Heart left ventricle (tissue), 16 donors: ENCODE data around the gene OIT3. TPM values are rescaled to one million over a fixed set of nuclear protein-coding genes. Genes with fewer than 3 reads are reported as not detected.
A peak's percentile ranks its signal among the peaks of the same experiment; 100 is the strongest.

Experiments
- ATAC-seq, 4 donors: fragments of 200-7000 bp; cut with Tn5 transposase; one replicate each; pipeline ENCODE4 v1.9.1; 2020 to 2022; ENCODE audit warnings: moderate library complexity in 4 of 4, mild to moderate bottlenecking in 3 of 4, moderate number of reproducible peaks in 1 of 4
- DNase-seq, 5 donors: peaks; one replicate each; pipeline ENCODE4 v3.0.0-alpha.2; 2020
- H3K27ac ChIP-seq, 12 donors: fragments of 200-600 bp; sonication (generic) in 4 of 12; one replicate each; pipeline versions ENCODE4 v1.5.0 to v1.8.0; 2016 to 2022; ENCODE audit warnings: mild to moderate bottlenecking in 2 of 12
- H3K27me3 ChIP-seq, 9 donors: fragments of 200-600 bp; sonication (generic) in 2 of 9; one replicate each; pipeline versions ENCODE4 v1.5.1 to v1.8.0; 2016 to 2022; ENCODE audit warnings: mild to moderate bottlenecking in 3 of 9
- H3K36me3 ChIP-seq, 9 donors: fragments of 200-600 bp; sonication (generic) in 2 of 9; one replicate each; pipeline versions ENCODE4 v1.5.0 to v1.8.0; 2018 to 2022; ENCODE audit warnings: mild to moderate bottlenecking in 2 of 9
- H3K4me1 ChIP-seq, 12 donors: fragments of 200-600 bp; sonication (generic) in 4 of 12; one replicate each; pipeline versions ENCODE4 v1.5.0 to v1.8.0; 2016 to 2022; ENCODE audit warnings: mild to moderate bottlenecking in 3 of 12
- H3K4me3 ChIP-seq, 12 donors: fragments of 200-600 bp; sonication (generic) in 4 of 12; one replicate each; pipeline versions ENCODE4 v1.5.0 to v1.8.0; 2017 to 2022; ENCODE audit warnings: mild to moderate bottlenecking in 9 of 12, moderate library complexity in 4 of 12
- H3K9me3 ChIP-seq, 12 donors: fragments of 200-600 bp; sonication (generic) in 4 of 12; one replicate each; pipeline versions ENCODE4 v1.5.0 to v1.8.0; 2016 to 2022; ENCODE audit warnings: mild to moderate bottlenecking in 1 of 12
- CTCF ChIP-seq, 12 donors: fragments of 200-600 bp; sonication (generic) in 4 of 12; IDR thresholded peaks; one replicate each; pipeline versions ENCODE4 v1.5.0 to v1.8.0; 2018 to 2022; ENCODE audit warnings: antibody characterized with exemption in 12 of 12, mild to moderate bottlenecking in 5 of 12
- POLR2A ChIP-seq, 2 donors: fragments of 450-650 bp; IDR thresholded peaks; one replicate each; pipeline ENCODE4 v1.6.1; 2017; ENCODE audit warnings: antibody characterized with exemption in 2 of 2, mild to moderate bottlenecking in 2 of 2, moderate library complexity in 2 of 2
- WGBS, 4 donors: extraction: QIAGEN DNeasy Blood & Tissue Kit in 2 of 4; methylation state at CpG; one replicate each; pipeline versions ENCODE4 v1.1.5 to v1.1.7; 2013 to 2018; 5-methylcytosine and 5-hydroxymethylcytosine counted together
- intact Hi-C, 10 donors: fragments of 100-400 bp; cut with DNase I; formaldehyde crosslinking; loops; one replicate each; pipeline versions ENCODE4 v1.11.1 to v1.14.2; 2022
- polyA plus RNA-seq, 2 donors: library from polyadenylated mRNA; stranded (reverse); fragments of 200-250 nt; gene quantifications; one replicate each; pipeline ENCODE4 v1.2.3, GENCODE V29; 2013
- total RNA-seq, 9 donors: library from RNA; depleted of rRNA in 2 of 9; stranded (reverse); fragments of >200 nt in 2 of 9; fragmentation: NEBNext Ultra II Directional in 3 of 9; extraction: Animal tissue kit (Norgen Biotek cat#: 25700) in 3 of 9; gene quantifications; one replicate each; pipeline versions ENCODE4 v1.1.0 to v1.2.4, GENCODE V29; 2016 to 2023
- donor health status: ischemic (EF 13 %, LVEDD 7.1; RV severe dilation, severe dysfunction).
- donor health status: healthy with polysubstance abuse.
- donor health status: DM: no; HTN: yes; CAD: no.
- donor health status: DM: no; HTN: no; CAD: no.
- donor health status: ischemic (EF 25% LVEDD 6.9; RV normal size, moderate dysfunction).
- donor health status: ischemic (EF 25% LVEDD 5.7; RV mildly dilated, moderate dysfunction).
- donor health status: healthy.
- donor health status: DM: yes; HTN: yes; CAD: no.
- donor health status: ischemic (EF 35%, LVEDD 5.7; RV mildly dilated, moderate dysfunction).
- donor health status: nonischemic (EF 11% LVEDD 7.7; RV severe dilation, severe dysfunction).
- donor health status: DM: yes; HTN: yes; CAD: no.
- donor health status: PGD.
- donor health status: ischemic (EF 29% LVEDD 5.4; RV normal size, mild dysfunction).
- donor health status: nonischemic (EF 23%, LVEDD 6.1; RV moderate dilation, normal function).

OIT3 gene
- total and polyA plus RNA-seq, 11 donors = 0.16 to 0.53 (median 0.32) TPM; not detected in 7

DNA sequence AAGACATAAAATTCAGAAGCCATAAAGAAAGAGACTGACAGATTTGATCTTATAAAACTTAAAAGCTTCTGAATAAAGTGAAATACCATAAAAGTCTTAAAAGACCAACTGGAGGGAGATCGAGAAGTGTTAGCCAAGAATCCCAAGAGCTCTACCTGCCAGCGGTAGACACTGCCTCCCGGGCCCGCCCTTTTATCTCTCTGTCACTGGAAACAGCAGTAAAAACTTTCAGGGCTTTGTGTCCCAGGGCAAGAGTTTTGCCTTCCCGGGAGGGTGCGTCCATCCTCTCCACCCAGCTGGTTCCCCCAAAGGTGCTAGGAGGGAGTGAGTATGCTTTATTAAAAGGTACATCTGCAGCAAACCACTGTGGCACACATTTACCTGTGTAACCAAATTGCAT lies 55.2 kb downstream of the OIT3 start:
- no peaks in the 10 kb centered on the region for H3K27me3 ChIP-seq
- TF ChIP-seq POLR2A (IDR thresholded peaks at IDR 0.05) (no peak), CTCF (IDR thresholded peaks at IDR 0.05) (no peak)
- H3K9me3 ChIP-seq = no peaks in the 10 kb centered on the region
- ATAC-seq (no peak), DNase-seq (no peak)
- H3K27ac ChIP-seq = no peak overlapping the region
- peaks cover 0 to 2% (median 0%) of the 10 kb centered on the region in 12 donors for H3K4me1 ChIP-seq
- no peak overlapping the region for H3K4me3 ChIP-seq
- no peaks in the 10 kb centered on the region for H3K36me3 ChIP-seq
- intact Hi-C loops = no loop called here
- 65 to 76% (median 71%) methylated on average over 6 of the region's 6 CpGs for WGBS, 4 donors

GRCh38 chr10:72951760-72952159 lies 58.2 kb downstream of the OIT3 start:
- DNase-seq (no peak), ATAC-seq (peak in 1 of 4 donors; percentile 42)
- Histone ChIP-seq H3K27me3 (no peaks in the 10 kb centered on the region), H3K27ac (no peak overlapping the region), H3K4me1 (peaks cover 0 to 12% (median 0%) of the 10 kb centered on the region in 12 donors), H3K36me3 (no peaks in the 10 kb centered on the region), H3K9me3 (no peaks in the 10 kb centered on the region), H3K4me3 (no peak overlapping the region)
- TF ChIP-seq CTCF (IDR thresholded peaks at IDR 0.05) (no peak), POLR2A (IDR thresholded peaks at IDR 0.05) (no peak)
- intact Hi-C loops = no loop called here
- WGBS, 4 donors = 40 to 58% (median 51%) methylated on average over 3 of the region's 3 CpGs

- intact Hi-C loops = no loop called here
- Histone ChIP-seq H3K27me3 (no peaks in the 10 kb centered on the region), H3K4me1 (peaks cover 0 to 12% (median 0%) of the 10 kb centered on the region in 12 donors), H3K27ac (no peak overlapping the region), H3K36me3 (no peaks in the 10 kb centered on the region), H3K9me3 (no peaks in the 10 kb centered on the region), H3K4me3 (no peak overlapping the region)
- ATAC-seq (no peak), DNase-seq (no peak)
- 84 to 89% (median 85%) methylated on average over 6 of the region's 6 CpGs for WGBS, 4 donors
- no peak for TF ChIP-seq CTCF (IDR thresholded peaks at IDR 0.05)
Measured at GRCh38 chr10:72952189-72952588, 58.6 kb downstream of the OIT3 start.

DNA sequence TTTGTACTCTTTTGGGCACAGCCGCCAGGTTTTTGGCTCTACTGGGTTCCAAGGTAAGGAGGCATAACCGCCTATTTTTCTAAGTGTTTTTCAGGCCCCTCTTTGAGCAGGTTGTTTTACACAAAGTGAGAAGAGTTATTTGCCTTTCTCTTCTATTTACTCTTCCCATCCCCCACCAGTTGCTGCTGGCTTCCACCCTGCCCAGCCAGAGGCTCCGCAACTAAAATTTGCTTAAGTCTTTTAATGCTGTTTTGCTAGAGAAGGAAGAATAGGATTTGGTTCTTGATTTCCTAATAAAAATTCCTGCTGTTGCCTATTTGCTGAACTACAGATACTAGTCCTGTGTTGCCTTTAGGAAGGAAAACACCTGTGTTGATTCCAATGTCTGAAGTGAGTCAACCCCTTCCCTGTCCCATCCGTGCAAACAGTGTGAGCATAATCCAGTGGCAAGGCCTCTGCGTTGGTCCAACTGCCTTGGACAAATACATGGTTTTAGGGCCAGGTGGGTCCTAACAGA lies 59.2 kb downstream of the OIT3 start:
- intact Hi-C loops = no loop called here
- Histone ChIP-seq H3K27ac (no peak overlapping the region), H3K4me3 (no peak overlapping the region), H3K36me3 (no peaks in the 10 kb centered on the region), H3K27me3 (no peaks in the 10 kb centered on the region), H3K9me3 (no peaks in the 10 kb centered on the region), H3K4me1 (peaks cover 0 to 12% (median 0%) of the 10 kb centered on the region in 12 donors)
- DNase-seq (no peak), ATAC-seq (no peak)
- TF ChIP-seq POLR2A (IDR thresholded peaks at IDR 0.05) (no peak), CTCF (IDR thresholded peaks at IDR 0.05) (no peak)
- WGBS, 4 donors = 79 to 86% (median 84%) methylated on average over 5 of the region's 5 CpGs
